ENCODE results near the gene YIPF5. TPM values are rescaled to one million over a fixed set of nuclear protein-coding genes. Genes with fewer than 3 reads are reported as not detected.

Gene YIPF5
- total RNA-seq, 1 experiment from 2014 or later, result 44.5 TPM

GRCh38 chr5:144125163-144125726 lies 45.2 kb downstream of the YIPF5 start:
- H4K20me1 ChIP-seq (ENCODE audit: insufficient read depth), result no peaks in the 10 kb centered on the region
- POLR2A ChIA-PET, result no interaction called here
- DNase-seq (ENCODE audit: low read depth, low spot score), result no peak
- H3K4me3 ChIP-seq (replicated peaks in 1 of 2; ENCODE audit: low read depth in 1 of 2, low read length in 2 of 2), result no peak overlapping the region
- no peaks in the 10 kb centered on the region for H3K9me2 ChIP-seq (ENCODE audit: insufficient read depth)
- H3K4me2 ChIP-seq (ENCODE audit: low read length), result no peak overlapping the region
- H3K27me3 ChIP-seq (ENCODE audit: insufficient read depth, low read length), result no peaks in the 10 kb centered on the region
- no peak overlapping the region for H3K27ac ChIP-seq (ENCODE audit: low read depth, low read length)
- H3K4me1 ChIP-seq (ENCODE audit: control insufficient read depth in 1 of 2, insufficient read depth in 2 of 2, low read length in 2 of 2), result no peaks in the 10 kb centered on the region
- no peak overlapping the region for H3K9ac ChIP-seq (ENCODE audit: low read length)
- RAD21 ChIA-PET (ENCODE audit: low non-redundant PET in 1 of 2, low total read pairs in 2 of 2, uncharacterized antibody in 2 of 2, unreplicated experiment in 2 of 2), result no interaction called here
- intact Hi-C loops (cut with micrococcal nuclease), result no loop called here
- no peaks in the 10 kb centered on the region for H3K36me3 ChIP-seq (ENCODE audit: control insufficient read depth in 1 of 2, insufficient read depth in 2 of 2, low read length in 2 of 2)
- no peak overlapping the region for H2AFZ ChIP-seq (ENCODE audit: low read depth, low read length, poor library complexity, severe bottlenecking)
- BruUV-seq (replicated peaks), result no TSS peak
- H3K79me2 ChIP-seq (ENCODE audit: insufficient read depth, low read length), result no peaks in the 10 kb centered on the region
- CTCF ChIA-PET, result no interaction called here
- no peaks in the 10 kb centered on the region for H3K9me3 ChIP-seq (ENCODE audit: control insufficient read depth in 1 of 2, insufficient read depth in 1 of 2, low read depth in 1 of 2, low read length in 2 of 2)
- TF ChIP-seq CBX3 (IDR thresholded peaks at IDR 0.05; ENCODE audit: low read depth) (no peak), ZNF274 (IDR thresholded peaks at IDR 0.05; ENCODE audit: low read depth, low read length) (no peak), CEBPB (IDR thresholded peaks at IDR 0.05; ENCODE audit: low read depth) (no peak), EZH2phosphoT487 (IDR thresholded peaks at IDR 0.05; ENCODE audit: borderline replicate concordance) (no peak), SIN3A (IDR thresholded peaks at IDR 0.05; ENCODE audit: low read depth) (no peak), ELF1 (IDR thresholded peaks at IDR 0.05; ENCODE audit: borderline replicate concordance, low read depth) (no peak), RAD21 (IDR thresholded peaks at IDR 0.05; ENCODE audit: low read depth) (no peak), ZBTB33 (IDR thresholded peaks at IDR 0.05; ENCODE audit: extremely low read depth, insufficient replicate concordance, low read length) (no peak), ZFX (IDR thresholded peaks at IDR 0.05) (no peak), SRF (IDR thresholded peaks at IDR 0.05; ENCODE audit: low read depth) (no peak)
- no peak for ATAC-seq

Measured in HCT116 (cell line).